ENCODE measurements around the gene GPR62.

GRCh38 chr3:51966016-51966415, 10.8 kb downstream of the GPR62 start:
- TF ChIP-seq EZH2 (IDR thresholded peaks at IDR 0.05; ENCODE audit: insufficient read depth, poor library complexity, severe bottlenecking) (no peak), EZH2phosphoT487 (IDR thresholded peaks at IDR 0.05; ENCODE audit: insufficient read depth, low read depth) (no peak)

Measured in GM23248 (cell line).